ENCODE measurements around the gene PVR.

- TF ChIP-seq CTCF (IDR thresholded peaks at IDR 0.05; ENCODE audit: poor library complexity, severe bottlenecking) (no peak), EZH2 (IDR thresholded peaks at IDR 0.05; ENCODE audit: borderline replicate concordance, insufficient read depth, low read length, poor library complexity, severe bottlenecking) (no peak), EP300 (conservative IDR thresholded peaks at IDR 0.05; ENCODE audit: poor library complexity, severe bottlenecking) (no peak), TAF1 (IDR thresholded peaks at IDR 0.05; ENCODE audit: low read depth) (no peak)
Measured at GRCh38 chr19:44598355-44598754, 45.4 kb upstream of the PVR start.

Data from neural cell (in vitro differentiated cells).